Lower leg skin (tissue), 3 donors: ENCODE results near the gene HEPHL1.

Experiments used
- POLR2A ChIP-seq, 2 donors: fragments of 450-650 bp; IDR thresholded peaks; one replicate each; pipeline ENCODE4 v1.6.1; 2016 to 2017; ENCODE audit warnings: antibody characterized with exemption in 2 of 2, mild to moderate bottlenecking in 1 of 2, moderate library complexity in 1 of 2
- TF ChIP-seq, protein P1 (sequence below), 3 donors: fragments of 450-650 bp; IDR thresholded peaks; one replicate each; pipeline ENCODE4 v1.5.1; 2016; ENCODE audit warnings: antibody characterized with exemption in 3 of 3, mild to moderate bottlenecking in 3 of 3, moderate library complexity in 2 of 3

DNA sequence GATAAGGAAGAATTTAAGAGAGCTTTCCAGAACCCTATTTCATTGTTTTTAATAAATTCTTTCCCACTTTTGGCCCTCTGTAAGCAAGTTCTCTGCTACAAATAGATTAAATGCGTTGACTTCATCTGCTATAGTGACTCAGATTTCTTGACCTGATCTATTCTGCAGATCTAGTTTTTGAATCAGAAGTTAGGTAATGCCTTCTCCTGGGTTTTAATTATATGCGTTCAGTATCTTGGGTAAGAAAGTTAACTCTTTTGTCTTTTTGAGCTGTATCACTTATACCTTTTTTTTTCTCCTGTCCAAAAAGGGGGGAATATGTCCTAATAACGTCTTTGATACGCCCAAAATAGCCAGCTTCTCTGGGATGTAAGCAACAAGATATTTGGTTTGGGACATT, 2.4 kb upstream of the HEPHL1 start:
- TF ChIP-seq, protein P1, sequence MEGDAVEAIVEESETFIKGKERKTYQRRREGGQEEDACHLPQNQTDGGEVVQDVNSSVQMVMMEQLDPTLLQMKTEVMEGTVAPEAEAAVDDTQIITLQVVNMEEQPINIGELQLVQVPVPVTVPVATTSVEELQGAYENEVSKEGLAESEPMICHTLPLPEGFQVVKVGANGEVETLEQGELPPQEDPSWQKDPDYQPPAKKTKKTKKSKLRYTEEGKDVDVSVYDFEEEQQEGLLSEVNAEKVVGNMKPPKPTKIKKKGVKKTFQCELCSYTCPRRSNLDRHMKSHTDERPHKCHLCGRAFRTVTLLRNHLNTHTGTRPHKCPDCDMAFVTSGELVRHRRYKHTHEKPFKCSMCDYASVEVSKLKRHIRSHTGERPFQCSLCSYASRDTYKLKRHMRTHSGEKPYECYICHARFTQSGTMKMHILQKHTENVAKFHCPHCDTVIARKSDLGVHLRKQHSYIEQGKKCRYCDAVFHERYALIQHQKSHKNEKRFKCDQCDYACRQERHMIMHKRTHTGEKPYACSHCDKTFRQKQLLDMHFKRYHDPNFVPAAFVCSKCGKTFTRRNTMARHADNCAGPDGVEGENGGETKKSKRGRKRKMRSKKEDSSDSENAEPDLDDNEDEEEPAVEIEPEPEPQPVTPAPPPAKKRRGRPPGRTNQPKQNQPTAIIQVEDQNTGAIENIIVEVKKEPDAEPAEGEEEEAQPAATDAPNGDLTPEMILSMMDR (IDR thresholded peaks at IDR 0.05): no peak
- no peak for TF ChIP-seq POLR2A (IDR thresholded peaks at IDR 0.05)
